Common myeloid progenitor, CD34-positive (primary cell): ENCODE data around the gene NTRK3.

Experiments used
- CTCF ChIA-PET: fragments of 350-600 bp; sonication (Branson Sonifier 250); formaldehyde crosslinking; loops from one replicate; lab custom pipeline; 2021; ENCODE audit warnings: antibody characterized with exemption; lab: Charles Lee
- POLR2A ChIA-PET: fragments of 350-600 bp; sonication (Branson Sonifier 250); formaldehyde crosslinking; loops from one replicate; lab custom pipeline; 2021; ENCODE audit warnings: antibody characterized with exemption; lab: Charles Lee
- DNase-seq, 3 donors: peaks; one replicate each; pipeline versions ENCODE4 v3.0.0 to v3.0.0-alpha.2; 2013
- H3K27ac ChIP-seq, 2 experiments: 1 replicate in 1 of 2; 2 replicates in 1 of 2; pipeline ENCODE4 v1.7.0; 2013; ENCODE audit warnings: inconsistent platforms in 2 of 2, low read length in 2 of 2, mild to moderate bottlenecking in 2 of 2, low read depth in 1 of 2, moderate library complexity in 1 of 2; ENCODE audit not compliant: severe bottlenecking in 2 of 2, insufficient read depth in 1 of 2, poor library complexity in 1 of 2
- H3K27me3 ChIP-seq, 5 experiments: replicated peaks in 2 of 5; 1 replicate in 3 of 5; 2 replicates in 2 of 5; pipeline versions ENCODE4 v1.6.1 to v1.7.0; 2013; ENCODE audit warnings: low read length in 4 of 5, mild to moderate bottlenecking in 2 of 5, moderate library complexity in 2 of 5, inconsistent platforms in 1 of 5; ENCODE audit not compliant: insufficient read depth in 5 of 5, control insufficient read depth in 4 of 5
- H3K36me3 ChIP-seq, 4 experiments: 1 replicate in 2 of 4; 2 replicates in 2 of 4; pipeline versions ENCODE4 v1.6.1 to v1.7.0; 2013; ENCODE audit warnings: low read length in 3 of 4, control low read depth in 1 of 4, mild to moderate bottlenecking in 1 of 4; ENCODE audit not compliant: control insufficient read depth in 4 of 4, insufficient read depth in 4 of 4
- H3K4me1 ChIP-seq, 4 experiments: 1 replicate in 3 of 4; 2 replicates in 1 of 4; pipeline versions ENCODE4 v1.6.1 to v1.7.1; 2013; ENCODE audit warnings: low read length in 3 of 4, mild to moderate bottlenecking in 3 of 4, control low read depth in 1 of 4, inconsistent platforms in 1 of 4, moderate library complexity in 1 of 4; ENCODE audit not compliant: control insufficient read depth in 4 of 4, insufficient read depth in 4 of 4; ENCODE audit errors: control extremely low read depth in 1 of 4
- H3K4me3 ChIP-seq, 7 experiments: 1 replicate in 4 of 7; 2 replicates in 3 of 7; pipeline versions ENCODE4 v1.5.1 to v1.7.0; 2013; ENCODE audit warnings: mild to moderate bottlenecking in 7 of 7, low read length in 6 of 7, moderate library complexity in 6 of 7, inconsistent platforms in 2 of 7, low read depth in 2 of 7, control low read depth in 1 of 7; ENCODE audit not compliant: insufficient read depth in 4 of 7, control insufficient read depth in 1 of 7; ENCODE audit errors: extremely low read depth in 1 of 7
- H3K9me3 ChIP-seq, 5 experiments: 1 replicate in 4 of 5; 2 replicates in 1 of 5; pipeline versions ENCODE4 v1.6.1 to v1.7.1; 2013; ENCODE audit warnings: low read length in 4 of 5, mild to moderate bottlenecking in 2 of 5, inconsistent platforms in 1 of 5, low read depth in 1 of 5, moderate library complexity in 1 of 5; ENCODE audit not compliant: control insufficient read depth in 4 of 5, insufficient read depth in 2 of 5; ENCODE audit errors: control extremely low read depth in 1 of 5
- WGBS: methylation state at CpG from one replicate; pipeline ENCODE4 v1.1.5; 2013; ENCODE audit not compliant: insufficient coverage; 5-methylcytosine and 5-hydroxymethylcytosine counted together

The NTRK3 gene

GRCh38 chr15:88220443-88221335 lies 35.9 kb downstream of the NTRK3 start:
- Histone ChIP-seq H3K9me3 (peaks cover 0 to 2% (median 0%) of the 10 kb centered on the region in 5 experiments), H3K4me3 (no peak overlapping the region), H3K36me3 (no peaks in the 10 kb centered on the region), H3K4me1 (no peaks in the 10 kb centered on the region), H3K27me3 (peaks cover 0 to 5% (median 2%) of the 10 kb centered on the region in 5 experiments), H3K27ac (no peak overlapping the region)
- ChIA-PET CTCF (no interaction called here), POLR2A (no interaction called here)
- 90% methylated on average over 7 of the region's 11 CpGs for WGBS
- DNase-seq = no peak

- Histone ChIP-seq H3K9me3 (peaks cover 0 to 2% (median 0%) of the 10 kb centered on the region in 5 experiments), H3K4me1 (no peaks in the 10 kb centered on the region), H3K27ac (no peak overlapping the region), H3K27me3 (peaks cover 0 to 3% (median 1%) of the 10 kb centered on the region in 5 experiments), H3K36me3 (no peaks in the 10 kb centered on the region), H3K4me3 (no peak overlapping the region)
- WGBS = 40% methylated on average over 2 of the region's 3 CpGs
- no peak for DNase-seq
- CTCF ChIA-PET = no interaction called here
- POLR2A ChIA-PET = no interaction called here
Observed at GRCh38 chr15:88219623-88220022, 36.9 kb downstream of the NTRK3 start.

GRCh38 chr15:88218557-88219221 lies 37.9 kb downstream of the NTRK3 start:
- H3K27ac ChIP-seq = no peak overlapping the region
- no peaks in the 10 kb centered on the region for H3K36me3 ChIP-seq
- no peak for DNase-seq
- no peak overlapping the region for H3K4me3 ChIP-seq
- 56% methylated on average over 6 of the region's 9 CpGs for WGBS
- H3K4me1 ChIP-seq = no peaks in the 10 kb centered on the region
- H3K27me3 ChIP-seq = peaks cover 0 to 4% (median 0%) of the 10 kb centered on the region in 5 experiments
- H3K9me3 ChIP-seq = peaks cover 0 to 2% (median 0%) of the 10 kb centered on the region in 5 experiments
- POLR2A ChIA-PET = no interaction called here
- CTCF ChIA-PET = no interaction called here

DNA sequence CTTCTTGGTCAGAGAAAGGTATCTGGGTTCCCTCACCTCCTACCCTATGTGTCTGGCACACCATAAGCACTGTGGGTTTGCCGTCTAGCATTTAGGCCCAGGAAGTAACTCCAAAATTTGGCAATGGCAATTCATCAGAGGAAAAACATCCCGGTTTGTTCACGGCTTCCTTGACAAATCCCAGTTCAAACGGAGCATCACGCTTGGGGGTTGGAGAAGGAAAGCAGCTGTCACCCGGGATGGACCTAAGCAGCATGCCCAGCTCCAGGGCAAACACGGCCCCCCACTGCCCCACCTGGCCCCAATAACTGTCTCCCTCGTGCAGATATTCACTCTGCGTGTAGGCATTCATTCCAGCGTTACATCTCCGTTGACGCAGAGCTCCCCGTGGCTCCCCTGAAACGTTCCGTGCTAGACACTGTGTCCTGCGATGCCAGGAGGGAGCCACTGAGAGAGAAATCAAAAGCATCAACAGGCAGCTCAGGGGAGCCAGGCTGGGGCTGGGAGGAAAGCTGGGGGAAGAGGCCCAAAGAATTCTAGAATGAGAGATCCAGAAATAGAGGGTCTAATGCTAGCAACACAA lies 41.4 kb downstream of the NTRK3 start:
- Histone ChIP-seq H3K36me3 (no peaks in the 10 kb centered on the region), H3K27ac (no peak overlapping the region), H3K27me3 (peaks cover 0 to 3% (median 0%) of the 10 kb centered on the region in 5 experiments), H3K9me3 (peaks cover 0 to 2% (median 0%) of the 10 kb centered on the region in 5 experiments), H3K4me3 (no peak overlapping the region), H3K4me1 (no peaks in the 10 kb centered on the region)
- ChIA-PET POLR2A (no interaction called here), CTCF (no interaction called here)
- DNase-seq = no peak
- WGBS = 75% methylated on average over 14 of the region's 16 CpGs

DNA sequence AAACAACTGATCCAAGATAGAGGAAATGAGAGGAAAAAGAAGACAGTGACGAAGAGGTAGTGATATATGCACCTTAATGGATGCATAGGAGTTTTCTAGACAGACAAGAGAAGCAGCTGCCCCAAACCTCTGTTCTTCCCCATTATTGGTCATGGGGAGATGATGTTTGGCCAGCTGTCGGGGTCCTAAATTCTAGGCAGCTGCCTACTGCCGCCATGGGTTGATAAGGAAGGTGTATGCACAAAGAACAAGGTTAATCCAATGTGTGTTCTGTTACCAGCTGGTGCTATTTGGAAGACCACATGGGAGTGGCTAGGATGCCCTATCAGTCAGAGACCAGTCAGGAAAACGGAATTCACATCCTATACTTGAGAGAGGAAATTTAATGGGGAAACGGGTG lies 47.4 kb downstream of the NTRK3 start:
- Histone ChIP-seq H3K9me3 (no peaks in the 10 kb centered on the region), H3K27me3 (peaks cover 0 to 21% (median 8%) of the 10 kb centered on the region in 5 experiments), H3K27ac (no peak overlapping the region), H3K4me3 (no peak overlapping the region), H3K36me3 (no peaks in the 10 kb centered on the region), H3K4me1 (no peaks in the 10 kb centered on the region)
- POLR2A ChIA-PET = no interaction called here
- WGBS = 17% methylated on average over 3 of the region's 5 CpGs
- DNase-seq = no peak
- CTCF ChIA-PET = interaction anchor here (1.2 kb wide), 1 partner anchor 66 kb away, joined by 3 read pairs; no protein-coding TSS in a partner anchor

DNA sequence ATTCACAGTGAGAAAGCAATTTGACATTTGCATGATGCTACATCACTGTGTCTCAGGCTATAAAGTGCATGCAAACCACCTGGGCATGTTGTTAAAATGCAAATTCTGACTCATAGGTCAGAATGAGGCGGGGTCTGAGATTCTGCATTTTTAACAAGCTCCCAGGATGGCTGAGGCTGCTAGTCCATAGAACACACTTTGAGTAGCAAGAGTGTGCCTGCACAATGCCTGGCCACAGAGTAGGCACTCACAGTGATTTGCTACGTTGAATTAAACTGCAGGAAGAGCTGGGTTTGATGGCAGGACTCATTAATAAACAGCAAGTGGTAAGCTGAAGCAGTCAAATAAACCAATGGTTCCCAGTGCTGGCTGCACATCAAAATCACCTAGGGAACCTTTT lies 48.1 kb downstream of the NTRK3 start:
- Histone ChIP-seq H3K4me3 (no peak overlapping the region), H3K27ac (no peak overlapping the region), H3K9me3 (no peaks in the 10 kb centered on the region), H3K36me3 (no peaks in the 10 kb centered on the region), H3K27me3 (peaks cover 0 to 21% (median 8%) of the 10 kb centered on the region in 5 experiments), H3K4me1 (no peaks in the 10 kb centered on the region)
- DNase-seq = no peak
- WGBS = 80% methylated on average over 2 of the region's 2 CpGs
- ChIA-PET CTCF (interaction anchor here (1.2 kb wide), 1 partner anchor 67 kb away, joined by 3 read pairs; no protein-coding TSS in a partner anchor), POLR2A (no interaction called here)
